OCI-M1 (cell line): ENCODE data around the gene HRH2.
"Not testable (repeated sequence)": the region's sequence is repeated elsewhere in the genome, so short reads cannot be mapped to it uniquely, and the experiment has no call there.

Source experiments
- DNase-seq: peaks from one replicate; lab custom pipeline; 2025; lab: John Stamatoyannopoulos, UW

Gene HRH2

DNA sequence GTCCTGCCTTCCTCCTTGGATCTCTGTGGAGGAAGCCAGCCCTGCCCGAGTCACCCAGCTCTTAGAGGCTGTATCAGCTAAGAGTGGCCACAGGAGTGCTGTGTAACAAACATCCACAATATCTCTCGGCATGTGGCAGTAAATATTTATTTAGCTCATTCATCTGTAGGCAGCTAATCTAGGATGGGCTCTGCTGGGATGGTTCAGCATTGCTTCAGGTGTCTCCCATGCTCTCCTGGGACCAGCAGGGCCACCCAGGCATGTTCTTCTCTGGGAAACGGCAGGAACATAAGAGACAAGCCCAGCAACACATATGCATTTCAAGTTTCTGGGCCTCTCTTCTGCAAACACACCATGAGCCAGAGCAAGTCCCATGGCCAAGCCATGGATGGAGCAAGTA lies 56.1 kb downstream of the HRH2 start:
- DNase-seq = no peak

GRCh38 chr5:175714479-175715085 lies 56.7 kb downstream of the HRH2 start:
- no peak for DNase-seq

GRCh38 chr5:175715627-175716522 lies 58.0 kb downstream of the HRH2 start:
- no peak for DNase-seq

GRCh38 chr5:175717837-175718236 lies 60.0 kb downstream of the HRH2 start:
- DNase-seq = no peak

DNA sequence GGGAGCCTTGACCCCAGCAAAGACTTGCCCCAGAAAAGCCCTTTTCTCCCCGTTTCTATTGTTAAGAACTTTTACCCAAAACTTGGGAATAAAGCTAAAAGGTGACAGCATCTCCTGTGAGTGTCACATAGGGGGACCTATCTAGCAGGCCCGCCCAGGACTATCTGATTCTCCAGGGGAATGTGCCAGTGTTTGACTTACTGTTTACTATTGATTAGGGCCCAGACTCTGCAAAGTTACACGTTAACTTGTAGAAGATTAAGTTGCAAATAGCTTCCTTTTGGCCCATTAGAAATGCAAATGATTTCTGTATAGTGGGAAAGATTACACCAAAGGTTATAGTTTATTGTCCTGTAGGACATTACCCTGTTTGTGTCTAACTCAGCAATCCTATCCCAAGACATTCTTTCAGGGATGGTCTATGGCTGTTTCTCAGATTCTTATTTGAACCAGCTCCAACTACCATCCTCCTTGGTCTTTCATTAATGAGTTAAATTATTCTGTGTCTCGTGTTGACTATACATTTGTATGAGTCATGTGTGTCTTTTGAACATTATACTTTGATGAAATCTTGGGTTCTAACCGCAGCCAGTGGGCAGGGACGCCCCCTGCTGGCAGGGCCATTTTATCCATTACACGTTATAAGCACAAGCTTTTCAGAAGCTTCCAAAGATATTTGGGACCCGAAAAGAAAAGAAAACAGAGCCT lies 60.7 kb downstream of the HRH2 start:
- DNase-seq = peak; percentile 76

GRCh38 chr5:175719109-175719432 lies 61.2 kb downstream of the HRH2 start:
- DNase-seq = not testable (repeated sequence)

DNA sequence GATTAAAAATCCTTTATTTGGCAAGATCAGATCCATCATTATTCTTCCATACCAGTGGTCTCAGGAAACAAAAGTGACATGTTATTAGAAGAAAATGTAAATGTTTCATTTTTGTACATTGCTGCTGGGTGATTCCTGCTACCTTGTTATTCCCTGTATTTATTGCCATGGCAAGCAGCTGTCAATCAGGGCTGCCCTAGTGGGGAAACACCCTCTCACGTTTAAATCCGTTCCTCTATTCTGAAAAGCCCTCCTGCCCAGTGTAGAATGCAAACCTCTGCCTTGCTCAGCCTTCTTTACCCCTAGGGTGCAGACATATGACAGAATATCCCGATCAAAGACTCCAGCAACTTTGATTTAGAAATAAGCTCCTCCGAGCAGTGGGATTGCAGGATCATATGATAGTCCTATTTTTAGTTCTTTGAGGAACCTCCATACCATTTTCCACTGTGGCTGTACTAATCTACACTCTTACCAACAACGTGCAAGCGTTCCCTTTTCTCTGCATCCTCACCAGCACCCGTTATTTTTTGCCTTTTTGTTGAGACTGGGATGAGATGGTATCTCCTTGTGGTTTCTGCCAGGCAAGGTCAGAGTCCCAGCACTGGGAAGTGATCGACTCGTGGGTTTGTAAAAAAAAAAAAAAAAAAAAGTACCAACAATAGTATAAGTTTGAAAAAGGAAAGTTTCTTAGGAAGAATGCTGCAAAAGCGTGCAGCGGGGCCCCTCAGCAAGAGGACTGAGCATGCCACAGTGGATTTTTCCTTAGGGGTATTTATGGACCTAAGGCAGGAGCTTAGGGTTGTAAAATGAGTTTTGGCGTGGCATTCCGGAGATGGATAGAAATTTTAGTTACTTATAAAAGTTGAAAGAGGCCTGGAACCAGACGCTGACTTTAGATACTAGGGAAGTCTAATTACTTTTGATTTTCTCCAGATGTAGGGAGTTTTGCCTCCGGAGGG lies 66.7 kb downstream of the HRH2 start:
- peak; percentile 21 for DNase-seq

DNA sequence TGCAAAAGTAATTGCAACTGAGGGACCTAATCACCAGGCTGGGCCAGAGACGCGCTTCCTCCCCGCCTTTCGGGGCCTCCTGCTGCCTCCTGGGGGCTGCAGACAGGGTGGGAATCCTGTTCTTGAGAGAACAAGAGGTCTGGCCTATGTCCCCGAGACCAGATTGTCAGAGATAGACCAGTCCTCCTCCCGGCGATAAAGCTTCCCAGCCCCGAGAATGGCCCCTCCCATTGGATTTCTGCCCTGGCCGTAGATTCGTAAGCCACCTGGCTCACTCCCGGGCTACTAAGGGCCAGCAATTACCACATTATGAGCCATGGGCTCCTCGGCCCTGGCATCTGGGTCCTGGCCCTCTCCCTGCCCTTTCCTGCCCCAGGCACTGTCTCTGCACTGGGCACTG lies 70.4 kb downstream of the HRH2 start:
- no peak for DNase-seq

- DNase-seq = no peak
Measured at GRCh38 chr5:175728885-175729828, 71.3 kb downstream of the HRH2 start.

DNA sequence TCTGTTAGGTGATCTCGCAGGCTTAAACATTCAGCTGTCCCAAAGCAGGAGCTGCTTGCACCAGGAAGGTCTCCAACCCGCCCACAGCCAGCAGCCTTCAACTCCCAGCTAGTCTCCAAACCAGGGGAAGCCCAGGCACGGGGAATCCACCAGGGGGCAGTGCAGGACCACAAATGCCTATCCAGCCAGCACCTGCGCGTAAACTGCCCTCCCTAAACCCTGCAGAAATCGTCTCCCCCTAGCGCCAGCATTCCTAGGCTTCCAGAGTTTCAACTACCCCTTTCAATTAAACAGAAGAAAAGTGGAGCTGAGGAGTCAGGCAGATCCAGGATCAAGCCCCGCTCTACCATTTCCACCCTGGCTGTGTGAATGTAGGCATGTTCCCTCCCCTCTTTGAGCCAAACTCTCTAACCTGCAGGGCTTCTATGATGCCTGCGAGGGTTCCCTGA lies 72.0 kb downstream of the HRH2 start:
- peak; percentile 89 for DNase-seq

DNA sequence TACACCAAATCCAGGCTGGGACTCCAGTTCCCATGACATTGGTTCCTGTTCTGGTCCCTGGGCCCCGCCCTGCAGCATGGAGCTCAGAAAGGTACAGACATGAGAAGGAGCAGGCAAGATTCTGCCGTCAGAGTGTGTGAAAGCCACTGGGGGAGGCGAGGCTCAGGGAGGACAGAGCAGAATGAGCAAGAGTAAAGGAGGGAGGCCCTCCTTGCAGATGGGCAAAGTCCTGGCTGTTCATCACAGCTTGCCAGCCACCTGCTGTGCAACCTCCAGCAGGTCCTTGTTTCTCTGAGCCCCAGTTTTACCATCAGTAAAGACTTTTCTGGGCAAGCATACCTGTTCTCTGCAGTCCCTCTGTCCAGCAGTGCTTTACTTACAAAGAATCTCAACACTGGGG lies 73.3 kb downstream of the HRH2 start:
- peak; percentile 0 for DNase-seq

DNA sequence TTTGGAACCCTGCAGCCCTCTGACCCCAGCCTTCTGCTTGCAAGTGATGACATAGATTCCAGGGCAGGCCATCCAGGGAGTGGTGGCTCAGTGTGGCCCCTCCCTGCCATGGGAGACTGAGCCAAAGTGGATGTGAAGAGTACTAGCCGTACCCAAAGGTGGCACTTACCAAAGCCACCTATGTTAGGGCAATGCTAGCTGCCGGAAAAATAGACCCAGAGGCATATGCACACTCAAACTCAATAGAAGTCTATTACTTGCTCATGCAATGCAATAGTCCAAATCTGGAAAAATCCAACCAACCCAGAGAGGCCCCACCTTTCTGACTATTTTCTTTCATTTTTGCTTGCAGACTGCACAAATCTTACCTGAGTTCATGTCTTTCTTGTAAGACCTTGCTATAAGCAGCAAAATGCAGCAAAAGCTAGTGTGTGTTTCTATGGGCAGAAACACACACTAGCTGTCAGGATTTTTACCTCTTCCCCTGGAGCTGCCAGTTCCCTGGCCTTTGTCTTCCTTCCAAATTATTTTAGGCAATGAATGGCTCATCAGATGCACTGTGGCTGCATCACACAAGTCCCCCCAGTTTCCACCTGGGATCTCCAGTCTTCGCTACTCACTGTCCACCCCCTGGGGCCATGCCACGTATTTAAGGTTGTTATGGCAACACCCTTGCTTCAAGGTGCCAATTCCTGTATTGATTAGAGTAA lies 74.0 kb downstream of the HRH2 start:
- DNase-seq = no peak

DNA sequence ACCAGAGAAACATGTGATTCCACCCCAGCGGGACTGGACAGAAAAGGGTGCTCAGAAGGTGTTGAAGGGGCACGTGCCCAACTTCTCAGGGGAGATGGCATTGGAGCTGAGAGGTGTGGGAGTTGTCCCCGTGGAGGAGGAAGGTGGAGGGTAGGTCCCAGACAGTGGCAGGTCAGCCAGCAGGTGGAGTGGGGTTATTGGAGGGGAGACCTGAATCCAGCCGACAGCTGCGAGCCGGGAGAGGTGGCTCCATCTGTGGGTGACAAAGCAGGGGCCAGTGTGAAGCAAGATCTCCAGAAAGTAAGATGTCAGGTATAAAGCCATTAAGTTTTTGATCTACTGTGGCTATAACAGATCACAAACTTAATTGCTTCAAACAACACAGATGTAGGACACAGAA lies 75.1 kb downstream of the HRH2 start:
- no peak for DNase-seq

GRCh38 chr5:175734016-175734415 lies 76.1 kb downstream of the HRH2 start:
- DNase-seq = no peak

DNA sequence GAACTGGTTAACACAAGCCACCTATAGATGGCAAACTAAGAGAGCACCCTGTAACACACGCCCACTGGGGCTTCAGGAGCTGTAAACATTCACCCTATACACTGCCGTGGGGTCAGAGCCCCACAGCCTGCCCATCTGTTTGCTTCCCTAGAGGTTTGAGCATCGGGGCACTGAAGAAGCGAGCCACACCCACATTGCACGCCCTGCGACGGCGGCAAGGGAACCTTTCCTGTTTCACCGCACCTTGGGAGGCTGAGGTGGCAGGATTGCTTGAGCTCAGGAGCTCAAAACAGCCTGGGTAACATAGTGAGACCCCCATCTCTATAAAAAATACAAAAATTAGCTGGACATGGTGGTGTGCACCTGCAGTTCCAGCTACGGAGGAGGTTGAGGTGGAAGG lies 76.6 kb downstream of the HRH2 start:
- no peak for DNase-seq

DNA sequence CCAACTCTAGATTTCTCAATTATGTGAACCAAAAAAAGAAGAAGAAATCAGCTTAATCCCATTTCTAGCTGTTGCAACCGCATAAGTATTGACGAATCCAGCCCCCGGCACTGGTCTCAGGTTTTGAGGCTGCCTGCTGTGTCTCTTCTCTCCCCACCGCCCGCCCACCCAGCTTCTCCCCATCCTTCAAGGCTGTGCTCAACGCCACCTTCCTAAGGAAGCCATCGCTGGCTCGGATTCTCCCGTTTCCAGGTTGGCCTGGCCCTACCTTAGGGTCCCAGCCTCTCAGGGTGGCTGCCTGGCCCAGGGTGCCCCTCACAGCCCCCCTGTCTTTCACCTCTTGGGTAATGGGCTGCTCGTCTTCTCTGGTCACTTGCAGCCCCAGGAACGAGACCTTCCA lies 77.8 kb downstream of the HRH2 start:
- DNase-seq = no peak

- DNase-seq = no peak
Measured at GRCh38 chr5:175736652-175737051, 78.8 kb downstream of the HRH2 start.

- DNase-seq = no peak
Measured at GRCh38 chr5:175737481-175737880, 79.6 kb downstream of the HRH2 start.

DNA sequence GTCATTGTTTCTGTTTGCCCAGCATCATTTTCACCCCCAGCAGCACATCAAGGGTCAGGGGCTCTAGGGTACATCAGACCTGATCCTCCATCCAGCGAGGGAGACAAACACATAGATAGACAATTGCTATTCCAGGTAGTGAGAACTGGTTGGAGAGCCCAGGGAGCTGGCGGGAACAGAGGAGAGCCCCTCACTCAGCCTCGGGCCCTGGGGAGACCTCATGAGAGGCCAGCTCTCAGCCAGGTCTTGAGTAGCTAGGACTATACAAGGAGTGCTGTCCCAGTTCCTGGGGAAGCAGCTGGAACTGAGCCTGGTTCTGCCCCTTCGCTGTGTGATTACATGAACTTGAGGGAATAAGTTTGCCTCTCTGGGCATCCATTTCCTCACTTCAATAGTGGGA lies 80.3 kb downstream of the HRH2 start:
- DNase-seq = no peak

GRCh38 chr5:175738602-175739133 lies 80.8 kb downstream of the HRH2 start:
- DNase-seq = no peak
